SK-N-SH (cell line): Measurements from ENCODE around the gene ANKRD34A.

Experiments
- ELF1 ChIP-seq: IDR thresholded peaks from 2 replicates; pipeline ENCODE4 v1.4.0; 2012
- EP300 ChIP-seq, 2 experiments: IDR thresholded peaks; 2 replicates each; pipeline versions ENCODE4 v1.4.0 to v1.6.1; 2012; ENCODE audit warnings: borderline replicate concordance in 1 of 2, low read depth in 1 of 2, low read length in 1 of 2
- GABPA ChIP-seq: IDR thresholded peaks from 2 replicates; pipeline ENCODE4 v1.4.0; 2012; ENCODE audit warnings: low read depth, mild to moderate bottlenecking
- MEF2A ChIP-seq: IDR thresholded peaks from 2 replicates; pipeline ENCODE4 v1.4.0; 2012; ENCODE audit warnings: low read depth, borderline replicate concordance
- NRF1 ChIP-seq: IDR thresholded peaks from 2 replicates; pipeline ENCODE4 v1.6.1; 2012; ENCODE audit warnings: low read depth, mild to moderate bottlenecking, low read length
- SIN3A ChIP-seq: IDR thresholded peaks from 2 replicates; pipeline ENCODE4 v1.6.1; 2012; ENCODE audit warnings: low read depth, mild to moderate bottlenecking, low read length, moderate library complexity, borderline replicate concordance
- TEAD4 ChIP-seq: IDR thresholded peaks from 2 replicates; pipeline ENCODE4 v1.4.0; 2012; ENCODE audit warnings: mild to moderate bottlenecking, borderline replicate concordance; ENCODE audit not compliant: insufficient read depth
- TF ChIP-seq, protein P1 (sequence below): fragments of 200-600 bp; sonication (generic); IDR thresholded peaks from 2 replicates; pipeline ENCODE4 v1.6.1; 2017; ENCODE audit warnings: antibody characterized with exemption, mild to moderate bottlenecking, moderate library complexity
- TF ChIP-seq, protein P2 (sequence below): IDR thresholded peaks from 2 replicates; pipeline ENCODE4 v1.4.0; 2012; ENCODE audit warnings: low read depth
- TF ChIP-seq, protein P3 (sequence below): IDR thresholded peaks from 2 replicates; pipeline ENCODE4 v1.4.0; 2012; ENCODE audit warnings: low read depth, borderline replicate concordance
- TF ChIP-seq, protein P4 (sequence below): fragments of 150-350 bp; IDR thresholded peaks from 2 replicates; pipeline ENCODE4 v1.6.1; 2017; ENCODE audit warnings: antibody characterized with exemption, low read length, low read depth, borderline replicate concordance
- TF ChIP-seq, protein P5 (sequence below): IDR thresholded peaks from 2 replicates; pipeline ENCODE4 v1.6.1; 2012; ENCODE audit warnings: mild to moderate bottlenecking, low read depth, low read length, moderate library complexity
- TF ChIP-seq, protein P6 (sequence below): IDR thresholded peaks from 2 replicates; pipeline ENCODE4 v1.4.0; 2012; ENCODE audit warnings: low read depth, borderline replicate concordance

DNA sequence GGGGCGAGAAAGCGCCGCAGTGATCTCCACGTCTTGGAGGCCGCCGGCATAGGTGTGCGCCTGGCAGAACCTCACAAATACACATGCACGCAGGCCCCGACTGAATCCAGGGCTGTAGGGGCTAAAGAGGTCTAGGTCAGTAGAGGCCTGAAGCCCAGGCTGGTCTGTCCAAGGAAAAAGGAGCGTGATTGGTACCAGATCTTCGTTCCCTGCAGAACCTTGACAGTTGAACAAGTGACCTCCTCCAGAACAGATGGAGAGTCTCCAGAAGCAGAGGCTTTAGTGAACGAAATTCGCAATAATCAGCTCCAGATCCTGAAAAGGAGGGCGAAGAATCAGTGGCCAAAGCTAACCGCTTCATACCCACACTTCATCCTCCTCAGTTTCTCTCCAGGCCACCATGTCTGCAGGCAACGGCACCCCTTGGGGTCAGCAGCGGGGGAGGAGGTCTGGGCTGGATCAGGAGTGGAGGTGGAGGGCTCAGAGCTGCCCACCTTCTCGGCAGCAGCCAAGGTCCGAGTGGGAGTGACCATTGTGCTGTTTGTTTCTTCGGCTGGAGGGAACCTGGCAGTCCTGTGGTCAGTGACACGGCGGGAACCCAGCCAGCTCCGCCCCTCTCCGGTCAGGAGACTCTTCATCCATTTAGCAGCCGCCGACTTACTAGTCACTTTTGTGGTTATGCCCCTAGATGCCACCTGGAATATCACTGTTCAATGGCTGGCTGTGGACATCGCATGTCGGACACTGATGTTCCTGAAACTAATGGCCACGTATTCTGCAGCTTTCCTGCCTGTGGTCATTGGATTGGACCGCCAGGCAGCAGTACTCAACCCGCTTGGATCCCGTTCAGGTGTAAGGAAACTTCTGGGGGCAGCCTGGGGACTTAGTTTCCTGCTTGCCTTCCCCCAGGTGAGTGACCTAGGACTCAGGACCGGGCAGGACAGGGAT, 45.1 kb downstream of the ANKRD34A start:
- TF ChIP-seq, protein P1, sequence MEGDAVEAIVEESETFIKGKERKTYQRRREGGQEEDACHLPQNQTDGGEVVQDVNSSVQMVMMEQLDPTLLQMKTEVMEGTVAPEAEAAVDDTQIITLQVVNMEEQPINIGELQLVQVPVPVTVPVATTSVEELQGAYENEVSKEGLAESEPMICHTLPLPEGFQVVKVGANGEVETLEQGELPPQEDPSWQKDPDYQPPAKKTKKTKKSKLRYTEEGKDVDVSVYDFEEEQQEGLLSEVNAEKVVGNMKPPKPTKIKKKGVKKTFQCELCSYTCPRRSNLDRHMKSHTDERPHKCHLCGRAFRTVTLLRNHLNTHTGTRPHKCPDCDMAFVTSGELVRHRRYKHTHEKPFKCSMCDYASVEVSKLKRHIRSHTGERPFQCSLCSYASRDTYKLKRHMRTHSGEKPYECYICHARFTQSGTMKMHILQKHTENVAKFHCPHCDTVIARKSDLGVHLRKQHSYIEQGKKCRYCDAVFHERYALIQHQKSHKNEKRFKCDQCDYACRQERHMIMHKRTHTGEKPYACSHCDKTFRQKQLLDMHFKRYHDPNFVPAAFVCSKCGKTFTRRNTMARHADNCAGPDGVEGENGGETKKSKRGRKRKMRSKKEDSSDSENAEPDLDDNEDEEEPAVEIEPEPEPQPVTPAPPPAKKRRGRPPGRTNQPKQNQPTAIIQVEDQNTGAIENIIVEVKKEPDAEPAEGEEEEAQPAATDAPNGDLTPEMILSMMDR = no peak
- TF ChIP-seq, protein P2, sequence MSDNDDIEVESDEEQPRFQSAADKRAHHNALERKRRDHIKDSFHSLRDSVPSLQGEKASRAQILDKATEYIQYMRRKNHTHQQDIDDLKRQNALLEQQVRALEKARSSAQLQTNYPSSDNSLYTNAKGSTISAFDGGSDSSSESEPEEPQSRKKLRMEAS = peak; percentile 7; the same call in 1 of the 2 replicates
- TF ChIP-seq MEF2A (no peak), NRF1 (no peak), TEAD4 (no peak), GABPA (no peak), ELF1 (no peak), SIN3A (0 out of 2 replicates have a peak, but pooled peaks have one; percentile 9), EP300 (IDR thresholded peaks at IDR 0.05; ENCODE audit: borderline replicate concordance in 1 of 2, low read depth in 1 of 2, low read length in 1 of 2) (no peak)
- TF ChIP-seq, protein P3, sequence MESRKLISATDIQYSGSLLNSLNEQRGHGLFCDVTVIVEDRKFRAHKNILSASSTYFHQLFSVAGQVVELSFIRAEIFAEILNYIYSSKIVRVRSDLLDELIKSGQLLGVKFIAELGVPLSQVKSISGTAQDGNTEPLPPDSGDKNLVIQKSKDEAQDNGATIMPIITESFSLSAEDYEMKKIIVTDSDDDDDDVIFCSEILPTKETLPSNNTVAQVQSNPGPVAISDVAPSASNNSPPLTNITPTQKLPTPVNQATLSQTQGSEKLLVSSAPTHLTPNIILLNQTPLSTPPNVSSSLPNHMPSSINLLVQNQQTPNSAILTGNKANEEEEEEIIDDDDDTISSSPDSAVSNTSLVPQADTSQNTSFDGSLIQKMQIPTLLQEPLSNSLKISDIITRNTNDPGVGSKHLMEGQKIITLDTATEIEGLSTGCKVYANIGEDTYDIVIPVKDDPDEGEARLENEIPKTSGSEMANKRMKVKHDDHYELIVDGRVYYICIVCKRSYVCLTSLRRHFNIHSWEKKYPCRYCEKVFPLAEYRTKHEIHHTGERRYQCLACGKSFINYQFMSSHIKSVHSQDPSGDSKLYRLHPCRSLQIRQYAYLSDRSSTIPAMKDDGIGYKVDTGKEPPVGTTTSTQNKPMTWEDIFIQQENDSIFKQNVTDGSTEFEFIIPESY = no peak
- TF ChIP-seq, protein P4, sequence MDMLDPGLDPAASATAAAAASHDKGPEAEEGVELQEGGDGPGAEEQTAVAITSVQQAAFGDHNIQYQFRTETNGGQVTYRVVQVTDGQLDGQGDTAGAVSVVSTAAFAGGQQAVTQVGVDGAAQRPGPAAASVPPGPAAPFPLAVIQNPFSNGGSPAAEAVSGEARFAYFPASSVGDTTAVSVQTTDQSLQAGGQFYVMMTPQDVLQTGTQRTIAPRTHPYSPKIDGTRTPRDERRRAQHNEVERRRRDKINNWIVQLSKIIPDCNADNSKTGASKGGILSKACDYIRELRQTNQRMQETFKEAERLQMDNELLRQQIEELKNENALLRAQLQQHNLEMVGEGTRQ = no peak
- TF ChIP-seq, protein P5, sequence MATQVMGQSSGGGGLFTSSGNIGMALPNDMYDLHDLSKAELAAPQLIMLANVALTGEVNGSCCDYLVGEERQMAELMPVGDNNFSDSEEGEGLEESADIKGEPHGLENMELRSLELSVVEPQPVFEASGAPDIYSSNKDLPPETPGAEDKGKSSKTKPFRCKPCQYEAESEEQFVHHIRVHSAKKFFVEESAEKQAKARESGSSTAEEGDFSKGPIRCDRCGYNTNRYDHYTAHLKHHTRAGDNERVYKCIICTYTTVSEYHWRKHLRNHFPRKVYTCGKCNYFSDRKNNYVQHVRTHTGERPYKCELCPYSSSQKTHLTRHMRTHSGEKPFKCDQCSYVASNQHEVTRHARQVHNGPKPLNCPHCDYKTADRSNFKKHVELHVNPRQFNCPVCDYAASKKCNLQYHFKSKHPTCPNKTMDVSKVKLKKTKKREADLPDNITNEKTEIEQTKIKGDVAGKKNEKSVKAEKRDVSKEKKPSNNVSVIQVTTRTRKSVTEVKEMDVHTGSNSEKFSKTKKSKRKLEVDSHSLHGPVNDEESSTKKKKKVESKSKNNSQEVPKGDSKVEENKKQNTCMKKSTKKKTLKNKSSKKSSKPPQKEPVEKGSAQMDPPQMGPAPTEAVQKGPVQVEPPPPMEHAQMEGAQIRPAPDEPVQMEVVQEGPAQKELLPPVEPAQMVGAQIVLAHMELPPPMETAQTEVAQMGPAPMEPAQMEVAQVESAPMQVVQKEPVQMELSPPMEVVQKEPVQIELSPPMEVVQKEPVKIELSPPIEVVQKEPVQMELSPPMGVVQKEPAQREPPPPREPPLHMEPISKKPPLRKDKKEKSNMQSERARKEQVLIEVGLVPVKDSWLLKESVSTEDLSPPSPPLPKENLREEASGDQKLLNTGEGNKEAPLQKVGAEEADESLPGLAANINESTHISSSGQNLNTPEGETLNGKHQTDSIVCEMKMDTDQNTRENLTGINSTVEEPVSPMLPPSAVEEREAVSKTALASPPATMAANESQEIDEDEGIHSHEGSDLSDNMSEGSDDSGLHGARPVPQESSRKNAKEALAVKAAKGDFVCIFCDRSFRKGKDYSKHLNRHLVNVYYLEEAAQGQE = no peak
- TF ChIP-seq, protein P6, sequence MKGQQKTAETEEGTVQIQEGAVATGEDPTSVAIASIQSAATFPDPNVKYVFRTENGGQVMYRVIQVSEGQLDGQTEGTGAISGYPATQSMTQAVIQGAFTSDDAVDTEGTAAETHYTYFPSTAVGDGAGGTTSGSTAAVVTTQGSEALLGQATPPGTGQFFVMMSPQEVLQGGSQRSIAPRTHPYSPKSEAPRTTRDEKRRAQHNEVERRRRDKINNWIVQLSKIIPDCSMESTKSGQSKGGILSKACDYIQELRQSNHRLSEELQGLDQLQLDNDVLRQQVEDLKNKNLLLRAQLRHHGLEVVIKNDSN = no peak
